B cell (primary cell): ENCODE results near the gene DLG2. TPM values are rescaled to one million over a fixed set of nuclear protein-coding genes. Genes with fewer than 3 reads are reported as not detected.

Experiments
- ATAC-seq: fragments of 200-7000 bp; cut with Tn5 transposase; one replicate; pipeline ENCODE4 v1.10.0; 2021; ENCODE audit warnings: low read depth, mild to moderate bottlenecking, moderate number of reproducible peaks, moderate library complexity
- CTCF ChIA-PET: fragments of 350-600 bp; sonication (Branson Sonifier 250); formaldehyde crosslinking; loops from one replicate; lab custom pipeline; 2021; ENCODE audit warnings: antibody characterized with exemption, inconsistent platforms; lab: Charles Lee
- POLR2A ChIA-PET: fragments of 350-600 bp; sonication (Branson Sonifier 250); formaldehyde crosslinking; loops from one replicate; lab custom pipeline; 2021; ENCODE audit warnings: antibody characterized with exemption; lab: Charles Lee
- DNase-seq: peaks from one replicate; pipeline ENCODE4 v3.0.0; 2013
- H2AFZ ChIP-seq: 2 replicates; pipeline ENCODE4 v1.6.1; 2012; ENCODE audit warnings: mild to moderate bottlenecking, low read depth, low read length; ENCODE audit not compliant: insufficient read depth, poor library complexity, severe bottlenecking
- H3K27ac ChIP-seq, 2 donors: 1 replicate in 1 of 2; 2 replicates in 1 of 2; pipeline ENCODE4 v1.5.1; 2012 to 2013; ENCODE audit warnings: low read length in 2 of 2, mild to moderate bottlenecking in 2 of 2, moderate library complexity in 1 of 2
- H3K27me3 ChIP-seq, 4 experiments: fragments of 200-600 bp in 1 of 4; sonication (generic) in 1 of 4; replicated peaks in 1 of 4; 1 replicate in 2 of 4; 2 replicates in 2 of 4; pipeline versions ENCODE4 v1.6.1 to v1.7.0; 2013 to 2016; ENCODE audit warnings: low read length in 3 of 4, mild to moderate bottlenecking in 2 of 4, mixed read lengths in 1 of 4, moderate library complexity in 1 of 4; ENCODE audit not compliant: insufficient read depth in 4 of 4, control insufficient read depth in 3 of 4; ENCODE audit errors: control extremely low read depth in 1 of 4
- H3K36me3 ChIP-seq, 2 experiments: replicated peaks in 1 of 2; 1 replicate in 1 of 2; 2 replicates in 1 of 2; pipeline versions ENCODE4 v1.6.1 to v1.7.1; 2013; ENCODE audit warnings: low read length in 1 of 2; ENCODE audit not compliant: insufficient read depth in 2 of 2, control insufficient read depth in 1 of 2; ENCODE audit errors: control extremely low read depth in 1 of 2, extremely low read depth in 1 of 2
- H3K4me1 ChIP-seq, 2 donors: fragments of 200-600 bp in 1 of 2; sonication (generic) in 1 of 2; 1 replicate in 1 of 2; 2 replicates in 1 of 2; pipeline versions ENCODE4 v1.5.1 to v1.6.1; 2013 to 2017; ENCODE audit warnings: low read length in 2 of 2; ENCODE audit not compliant: control insufficient read depth in 2 of 2, insufficient read depth in 2 of 2
- H3K4me2 ChIP-seq: replicated peaks from 2 replicates; pipeline ENCODE3; 2012; ENCODE audit warnings: mild to moderate bottlenecking, low read depth, low read length; ENCODE audit not compliant: poor library complexity, severe bottlenecking
- H3K4me3 ChIP-seq, 5 experiments: fragments of 200-600 bp in 1 of 5; sonication (generic) in 1 of 5; 1 replicate in 3 of 5; 2 replicates in 2 of 5; pipeline versions ENCODE4 v1.5.1 to v1.7.0; 2011 to 2016; ENCODE audit warnings: low read length in 4 of 5, mild to moderate bottlenecking in 4 of 5, low read depth in 2 of 5, control low read depth in 1 of 5, moderate library complexity in 1 of 5; ENCODE audit not compliant: insufficient read depth in 1 of 5; ENCODE audit errors: control extremely low read depth in 1 of 5, extremely low read depth in 1 of 5
- H3K79me2 ChIP-seq: fragments of 200-600 bp; sonication (generic); one replicate; pipeline ENCODE4 v1.6.0; 2016; ENCODE audit warnings: low read length; ENCODE audit not compliant: control insufficient read depth, insufficient read depth
- H3K9ac ChIP-seq: fragments of 200-600 bp; sonication (generic); 2 replicates; pipeline ENCODE4 v1.6.1; 2017; ENCODE audit warnings: mild to moderate bottlenecking, low read length, moderate library complexity
- H3K9me3 ChIP-seq, 3 donors: one replicate each; pipeline versions ENCODE4 v1.6.1 to v1.7.1; 2013; ENCODE audit warnings: low read length in 2 of 3; ENCODE audit not compliant: control insufficient read depth in 2 of 3, insufficient read depth in 1 of 3; ENCODE audit errors: control extremely low read depth in 1 of 3
- H4K20me1 ChIP-seq: 2 replicates; pipeline ENCODE4 v1.6.0; 2012; ENCODE audit warnings: mild to moderate bottlenecking, low read length; ENCODE audit not compliant: insufficient read depth, control insufficient read depth, poor library complexity, severe bottlenecking
- H3K27ac Mint-ChIP-seq: one replicate; pipeline ENCODE4 v1.8.0; 2021; ENCODE audit warnings: mixed read lengths
- H3K27me3 Mint-ChIP-seq: one replicate; pipeline ENCODE4 v1.8.0; 2021; ENCODE audit warnings: mixed read lengths
- H3K4me1 Mint-ChIP-seq: one replicate; pipeline ENCODE4 v1.8.0; 2021; ENCODE audit warnings: mixed read lengths
- H3K4me3 Mint-ChIP-seq: one replicate; pipeline ENCODE4 v1.8.0; 2021; ENCODE audit warnings: mixed read lengths
- H3K9me3 Mint-ChIP-seq: one replicate; pipeline ENCODE4 v1.8.0; 2022; ENCODE audit warnings: mixed read lengths; ENCODE audit not compliant: insufficient read depth
- EZH2 ChIP-seq: IDR thresholded peaks from 2 replicates; pipeline ENCODE4 v1.6.1; 2012; ENCODE audit warnings: borderline replicate concordance, low read depth, mild to moderate bottlenecking, moderate library complexity, low read length; ENCODE audit not compliant: insufficient read depth, poor library complexity, severe bottlenecking
- WGBS: methylation state at CpG from one replicate; pipeline ENCODE4 v1.1.5; 2013; ENCODE audit warnings: missing lambda C conversion rate; ENCODE audit not compliant: insufficient coverage; 5-methylcytosine and 5-hydroxymethylcytosine counted together
- intact Hi-C: fragments of 100-400 bp; cut with micrococcal nuclease; formaldehyde crosslinking; loops from one replicate; pipeline ENCODE4 v1.10.0; 2022
- polyA plus RNA-seq: library from polyadenylated mRNA; depleted of rRNA; stranded (reverse); fragments of >200 nt; gene quantifications from 2 replicates; pipeline ENCODE4 v1.2.3, GENCODE V29; 2012
- total RNA-seq, 2 donors: library from RNA; stranded (reverse); fragments of 120-200 nt in 1 of 2; gene quantifications; 1 replicate in 1 of 2; 2 replicates in 1 of 2; pipeline versions ENCODE4 v1.2.3 to v1.2.4, GENCODE V29; 2013 to 2022
- TF ChIP-seq, protein P1 (sequence below): fragments of 200-600 bp; IDR thresholded peaks from one replicate; pipeline ENCODE4 v1.8.0; 2022; ENCODE audit warnings: antibody characterized with exemption, mild to moderate bottlenecking

DLG2 gene
- total and polyA plus RNA-seq, 2 donors (not counting 1 experiment from before 2014, with no cell fraction given): 0.54 to 5.4 TPM

DNA sequence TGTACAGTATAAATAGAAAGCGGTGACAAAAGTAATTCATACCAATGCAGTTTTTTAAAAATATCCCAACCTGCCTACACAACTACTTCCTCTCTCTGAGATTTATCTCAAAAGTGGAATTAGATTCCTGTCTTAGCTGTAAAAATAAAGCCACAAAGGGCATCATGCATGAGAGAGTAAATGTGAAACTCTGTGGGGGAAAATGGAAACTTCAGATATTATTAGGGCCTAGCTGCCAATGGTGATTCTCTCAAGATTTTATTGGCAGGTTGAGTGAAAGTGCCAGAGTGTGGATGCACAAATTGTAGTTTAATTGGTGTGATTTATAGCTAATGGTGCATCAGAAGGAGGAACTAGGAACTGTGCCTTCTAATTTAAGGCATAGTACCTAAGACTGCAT lies 1984.0 kb downstream of the DLG2 start:
- no peak overlapping the region for H3K27ac ChIP-seq
- H3K4me2 ChIP-seq: no peak overlapping the region
- ATAC-seq (no peak), DNase-seq (no peak)
- Mint-ChIP-seq H3K27me3 (peaks cover 21% of the 10 kb centered on the region), H3K27ac (no peak overlapping the region), H3K4me3 (no peak overlapping the region), H3K9me3 (no peaks in the 10 kb centered on the region), H3K4me1 (peaks cover 4% of the 10 kb centered on the region)
- TF ChIP-seq EZH2: no peak
- TF ChIP-seq, protein P1, sequence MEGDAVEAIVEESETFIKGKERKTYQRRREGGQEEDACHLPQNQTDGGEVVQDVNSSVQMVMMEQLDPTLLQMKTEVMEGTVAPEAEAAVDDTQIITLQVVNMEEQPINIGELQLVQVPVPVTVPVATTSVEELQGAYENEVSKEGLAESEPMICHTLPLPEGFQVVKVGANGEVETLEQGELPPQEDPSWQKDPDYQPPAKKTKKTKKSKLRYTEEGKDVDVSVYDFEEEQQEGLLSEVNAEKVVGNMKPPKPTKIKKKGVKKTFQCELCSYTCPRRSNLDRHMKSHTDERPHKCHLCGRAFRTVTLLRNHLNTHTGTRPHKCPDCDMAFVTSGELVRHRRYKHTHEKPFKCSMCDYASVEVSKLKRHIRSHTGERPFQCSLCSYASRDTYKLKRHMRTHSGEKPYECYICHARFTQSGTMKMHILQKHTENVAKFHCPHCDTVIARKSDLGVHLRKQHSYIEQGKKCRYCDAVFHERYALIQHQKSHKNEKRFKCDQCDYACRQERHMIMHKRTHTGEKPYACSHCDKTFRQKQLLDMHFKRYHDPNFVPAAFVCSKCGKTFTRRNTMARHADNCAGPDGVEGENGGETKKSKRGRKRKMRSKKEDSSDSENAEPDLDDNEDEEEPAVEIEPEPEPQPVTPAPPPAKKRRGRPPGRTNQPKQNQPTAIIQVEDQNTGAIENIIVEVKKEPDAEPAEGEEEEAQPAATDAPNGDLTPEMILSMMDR: no peak
- H3K36me3 ChIP-seq: no peaks in the 10 kb centered on the region
- ChIA-PET CTCF (no interaction called here), POLR2A (no interaction called here)
- WGBS: no CpG with 5 or more reads among the region's 1 CpG
- H2AFZ ChIP-seq: no peak overlapping the region
- no peaks in the 10 kb centered on the region for H4K20me1 ChIP-seq
- no peaks in the 10 kb centered on the region for H3K4me1 ChIP-seq
- H3K27me3 ChIP-seq: no peaks in the 10 kb centered on the region
- H3K4me3 ChIP-seq: no peak overlapping the region
- no peaks in the 10 kb centered on the region for H3K9me3 ChIP-seq
- H3K9ac ChIP-seq: no peak overlapping the region
- no peaks in the 10 kb centered on the region for H3K79me2 ChIP-seq
- intact Hi-C loops: no loop called here

DNA sequence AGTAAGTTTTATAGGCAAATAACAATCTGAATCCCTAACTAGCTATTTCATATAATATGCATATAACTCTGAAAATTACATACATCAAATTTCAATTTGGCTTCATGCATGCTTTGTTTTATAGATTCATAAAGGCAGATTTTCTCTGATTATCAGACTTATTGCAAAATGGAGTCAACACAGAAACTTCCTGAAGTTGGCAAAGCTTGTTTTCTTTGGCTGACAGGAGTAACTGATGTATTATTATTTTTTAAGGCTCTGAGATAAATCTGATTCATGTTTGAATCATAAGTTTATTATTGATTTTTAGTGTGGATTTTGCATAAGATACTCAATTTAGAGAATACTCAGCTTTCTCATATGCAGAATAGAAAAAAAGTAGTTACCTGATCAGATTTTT lies 1984.6 kb downstream of the DLG2 start:
- H2AFZ ChIP-seq: no peak overlapping the region
- no peaks in the 10 kb centered on the region for H3K9me3 Mint-ChIP-seq
- DNase-seq: no peak
- H3K4me3 ChIP-seq: no peak overlapping the region
- H4K20me1 ChIP-seq: no peaks in the 10 kb centered on the region
- H3K4me3 Mint-ChIP-seq: no peak overlapping the region
- no peak overlapping the region for H3K27ac ChIP-seq
- CTCF ChIA-PET: no interaction called here
- H3K4me1 ChIP-seq: no peaks in the 10 kb centered on the region
- no peaks in the 10 kb centered on the region for H3K36me3 ChIP-seq
- intact Hi-C loops: no loop called here
- H3K4me2 ChIP-seq: no peak overlapping the region
- POLR2A ChIA-PET: no interaction called here
- ATAC-seq: no peak
- TF ChIP-seq, protein P1: no peak
- no peak for TF ChIP-seq EZH2
- H3K4me1 Mint-ChIP-seq: peaks cover 4% of the 10 kb centered on the region
- H3K79me2 ChIP-seq: no peaks in the 10 kb centered on the region
- no peaks in the 10 kb centered on the region for H3K27me3 ChIP-seq
- no peak overlapping the region for H3K27ac Mint-ChIP-seq
- no peak overlapping the region for H3K9ac ChIP-seq
- H3K9me3 ChIP-seq: no peaks in the 10 kb centered on the region
- peaks cover 20% of the 10 kb centered on the region for H3K27me3 Mint-ChIP-seq
